Activated naive CD4-positive, alpha-beta T cell treated with Interleukin-2 at 50 U/mL for 16 hours (primary cell): Measurements from ENCODE around the gene MRFAP1.
"Not testable (repeated sequence)": the region's sequence is repeated elsewhere in the genome, so short reads cannot be mapped to it uniquely, and the experiment has no call there.

Experiments used
- DNase-seq: peaks from one replicate; pipeline ENCODE4 v3.0.0-alpha.2; 2020

The MRFAP1 gene

GRCh38 chr4:6672131-6672530 is 31.6 kb downstream of the MRFAP1 start:
- no peak for DNase-seq

DNA sequence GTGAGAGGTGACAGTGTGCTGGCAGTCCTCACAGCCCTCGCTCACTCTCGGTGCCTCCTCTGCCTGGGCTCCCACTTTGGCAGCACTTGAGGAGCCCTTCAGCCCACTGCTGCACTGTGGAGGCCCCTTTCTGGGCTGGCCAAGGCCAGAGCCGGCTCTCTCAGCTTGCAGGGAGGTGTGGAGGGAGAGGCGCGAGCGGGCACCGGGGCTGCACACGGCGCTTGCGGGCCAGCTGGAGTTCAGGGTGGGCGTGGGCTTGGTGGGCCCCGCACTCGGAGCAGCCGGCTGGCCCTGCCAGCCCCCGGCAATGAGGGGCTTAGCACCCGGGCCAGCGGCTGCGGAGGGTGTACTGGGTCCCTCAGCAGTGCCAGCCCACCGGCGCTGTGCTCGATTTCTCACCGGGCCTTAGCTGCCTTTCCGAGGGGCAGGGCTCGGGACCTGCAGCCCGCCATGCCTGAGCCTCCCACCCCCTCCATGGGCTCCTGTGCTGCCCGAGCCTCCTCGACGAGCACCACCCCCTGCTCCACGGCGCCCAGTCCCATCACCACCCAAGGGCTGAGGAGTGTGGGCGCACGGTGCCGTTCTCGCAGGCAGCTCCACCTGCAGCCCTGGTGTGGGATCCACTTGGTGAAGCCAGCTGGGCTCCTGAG is 32.2 kb downstream of the MRFAP1 start:
- DNase-seq = not testable (repeated sequence)

GRCh38 chr4:6673191-6673659 is 32.7 kb downstream of the MRFAP1 start:
- peak; percentile 56 for DNase-seq

DNA sequence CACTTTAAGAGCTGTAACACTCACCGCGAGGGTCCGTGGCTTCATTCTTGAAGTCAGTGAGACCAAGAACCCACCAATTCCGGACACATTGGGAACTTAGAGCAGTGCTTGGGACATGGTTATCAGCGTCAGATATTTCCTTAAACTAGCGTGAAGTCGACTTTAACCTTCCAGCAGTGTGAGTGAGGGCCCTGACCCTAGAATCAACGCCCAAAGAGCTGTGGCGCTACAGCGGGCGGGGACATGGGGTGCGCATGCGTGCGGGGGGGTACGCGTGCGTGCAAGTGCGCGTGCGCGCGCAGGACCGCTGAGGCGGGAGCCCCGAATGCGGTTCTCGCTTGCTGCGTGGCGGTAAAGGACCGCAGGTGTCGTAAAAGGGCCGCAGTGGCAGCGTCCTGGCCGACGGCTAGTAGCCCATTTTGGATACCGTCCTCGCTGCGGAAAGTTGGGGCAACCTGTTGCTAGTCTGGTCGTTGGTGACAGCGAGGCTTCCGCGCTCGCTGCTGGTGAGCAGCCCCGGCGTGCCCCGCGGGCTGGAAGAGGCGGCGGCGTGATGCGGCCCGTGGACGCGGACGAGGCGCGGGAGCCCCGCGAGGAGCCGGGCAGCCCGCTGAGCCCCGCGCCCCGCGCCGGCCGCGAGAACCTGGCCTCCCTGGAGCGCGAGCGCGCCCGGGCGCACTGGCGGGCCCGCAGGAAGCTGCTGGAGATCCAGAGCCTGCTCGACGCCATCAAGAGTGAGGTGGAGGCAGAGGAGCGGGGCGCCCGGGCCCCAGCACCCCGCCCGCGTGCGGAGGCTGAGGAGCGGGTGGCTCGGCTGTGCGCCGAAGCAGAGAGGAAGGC is 33.4 kb downstream of the MRFAP1 start:
- DNase-seq = peak; percentile 95

GRCh38 chr4:6674500-6675149 is 34.1 kb downstream of the MRFAP1 start:
- peak; percentile 66 for DNase-seq

DNA sequence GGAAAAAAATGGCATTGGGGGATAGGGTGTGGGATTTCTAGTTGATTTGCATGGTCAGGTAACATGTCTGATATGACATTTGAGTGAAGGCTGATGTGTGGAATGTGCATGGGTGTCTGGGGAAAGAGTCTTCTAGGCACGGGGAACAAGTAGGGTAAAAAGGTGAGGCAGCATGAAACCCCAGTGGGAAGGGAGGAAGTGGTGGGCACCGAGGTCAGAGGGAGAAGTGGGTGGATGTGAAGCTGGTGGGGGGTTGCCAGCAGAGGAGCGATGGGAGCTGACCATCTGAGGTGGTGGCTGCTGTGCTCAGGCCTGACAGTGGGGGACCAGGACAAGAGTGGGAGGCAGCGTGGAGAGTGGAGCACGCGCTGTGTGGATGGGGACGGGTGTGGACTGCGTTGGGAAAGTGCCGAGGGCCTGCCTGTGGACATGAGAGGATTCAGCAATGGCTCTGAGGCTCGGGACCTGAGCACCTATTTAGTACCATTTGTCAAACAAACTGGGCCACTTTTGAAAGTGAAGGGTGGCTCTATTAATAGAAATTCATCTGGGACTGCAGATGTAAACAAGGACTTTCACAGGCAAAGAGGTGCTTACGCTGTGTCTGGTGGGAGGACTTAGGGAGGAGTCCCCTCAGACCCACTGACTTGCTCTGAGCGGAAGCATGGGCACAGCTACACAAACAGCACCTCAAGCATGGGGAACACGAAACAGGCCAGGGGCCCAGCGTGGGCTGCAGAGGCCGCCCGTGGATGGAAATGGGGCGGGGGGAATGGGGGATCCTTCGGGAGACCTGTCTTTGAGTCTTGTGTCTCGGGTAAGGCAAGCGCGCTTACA is 36.5 kb downstream of the MRFAP1 start:
- no peak for DNase-seq

DNA sequence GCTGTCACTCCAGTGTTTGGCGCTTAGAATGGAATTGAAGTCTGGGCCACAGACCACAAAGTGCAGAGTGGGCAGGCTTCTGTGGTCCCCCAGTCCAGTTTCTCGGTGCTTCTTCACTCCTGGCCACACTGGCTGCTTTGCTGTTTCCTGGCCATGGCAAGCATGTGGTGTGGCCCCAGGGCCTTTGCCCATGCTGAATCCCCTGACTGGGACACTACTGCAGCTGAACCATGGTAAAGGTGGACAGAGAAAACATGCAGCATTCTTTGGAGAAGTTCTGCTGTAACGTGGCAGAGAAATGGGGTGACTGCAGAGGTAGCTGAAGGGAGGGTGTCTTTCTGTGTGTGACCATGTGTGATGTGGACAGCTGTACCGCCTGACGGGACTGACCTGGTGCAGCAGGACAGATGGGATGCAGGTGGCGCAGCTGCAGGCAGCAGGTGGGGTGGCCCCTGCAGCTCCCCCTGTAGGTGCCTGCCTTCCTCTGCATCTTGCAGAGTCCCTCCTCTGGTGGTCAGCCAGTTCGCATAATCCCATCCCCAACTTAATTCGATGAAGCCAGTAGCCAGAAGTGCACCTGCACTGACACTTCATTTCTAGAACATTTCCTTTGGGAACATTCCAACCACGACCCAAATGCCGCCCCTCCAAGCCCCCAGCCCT is 40.0 kb downstream of the MRFAP1 start:
- DNase-seq = no peak

DNA sequence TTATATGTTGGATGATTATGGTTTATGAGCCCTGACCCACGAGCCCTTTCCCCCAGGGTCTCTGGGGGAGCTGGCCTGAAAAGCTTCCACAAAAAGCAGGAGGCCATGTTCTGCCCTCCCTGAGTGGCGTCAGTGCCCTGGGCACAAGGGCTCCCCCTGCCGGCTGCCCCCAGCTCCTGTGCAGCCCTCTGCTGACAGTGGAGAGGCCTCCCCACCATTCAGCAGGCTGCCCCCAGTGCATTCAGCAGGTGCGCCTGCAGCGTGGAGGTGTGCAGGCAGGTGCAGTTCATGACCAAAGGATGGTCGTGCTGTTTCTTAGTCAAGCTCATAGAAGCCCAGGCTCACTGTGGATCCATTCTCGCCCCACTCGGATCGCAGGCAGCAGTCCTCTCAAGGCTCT is 40.7 kb downstream of the MRFAP1 start:
- no peak for DNase-seq

DNA sequence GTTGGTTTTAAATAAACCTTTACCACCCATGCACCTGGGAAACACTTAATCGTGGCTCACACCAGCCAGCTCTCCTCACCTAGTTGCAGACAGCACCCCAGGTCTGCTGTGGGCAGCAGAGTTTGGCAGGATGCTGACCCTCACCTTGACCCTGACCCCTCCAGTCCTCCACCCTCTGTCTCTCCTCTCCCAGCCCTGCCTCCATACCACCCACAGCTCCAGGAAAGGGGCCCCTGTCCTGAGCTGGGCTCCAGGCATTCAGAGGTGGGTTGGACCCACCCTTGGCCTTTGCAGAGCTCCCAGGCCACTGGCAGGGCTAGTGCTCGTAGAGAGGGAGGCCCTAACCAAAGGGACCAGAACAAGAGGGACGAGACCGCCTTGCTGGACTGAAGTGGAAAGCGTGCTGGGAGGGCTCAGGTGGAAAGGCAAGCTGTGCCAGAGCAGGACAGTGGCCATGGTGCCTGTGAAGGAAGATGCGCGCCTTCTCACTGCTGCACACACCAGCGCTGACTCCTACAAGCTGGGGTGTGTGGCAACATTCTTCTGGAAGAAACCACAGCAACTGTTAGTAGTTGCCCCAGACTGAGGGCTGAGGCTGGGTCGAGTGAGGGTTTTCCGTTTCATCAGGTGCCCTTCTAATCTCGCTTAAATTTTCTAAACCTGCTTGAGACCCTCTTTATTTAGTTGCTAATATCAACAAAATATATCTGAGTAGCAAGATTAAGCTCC is 42.5 kb downstream of the MRFAP1 start:
- no peak for DNase-seq

DNA sequence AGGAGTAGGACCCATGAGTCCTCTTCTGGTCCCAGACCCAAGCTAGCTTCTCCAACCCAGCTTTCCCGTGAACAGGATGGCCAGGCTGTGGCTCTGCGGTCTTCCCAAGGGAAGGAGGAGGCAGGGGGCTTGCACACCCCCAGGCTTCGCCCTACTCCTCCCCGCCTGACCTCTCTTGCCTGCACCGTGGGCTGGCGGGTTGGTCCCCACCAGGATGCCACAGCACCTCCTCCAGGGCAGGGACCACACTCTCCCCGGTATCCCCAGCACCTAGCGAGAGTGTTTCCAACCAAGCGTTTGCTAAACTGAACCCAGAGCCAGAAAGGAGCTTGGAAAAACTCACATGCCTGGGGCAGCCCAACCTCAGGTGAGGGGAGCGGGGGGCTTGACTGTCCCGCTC is 44.2 kb downstream of the MRFAP1 start:
- no peak for DNase-seq

- DNase-seq = no peak
These were observed 45.8 kb downstream of the MRFAP1 start for GRCh38 chr4:6686104-6686787.

GRCh38 chr4:6687947-6688878 is 47.7 kb downstream of the MRFAP1 start:
- DNase-seq = no peak

- DNase-seq = peak; percentile 82
These were observed 48.5 kb downstream of the MRFAP1 start for GRCh38 chr4:6688879-6689505.

- DNase-seq = no peak
These were observed 49.0 kb downstream of the MRFAP1 start for GRCh38 chr4:6689506-6689960.
